Body of pancreas (tissue), 4 donors: ENCODE results near the gene RFTN2.
"Not testable (repeated sequence)": the region's sequence is repeated elsewhere in the genome, so short reads cannot be mapped to it uniquely, and the experiment has no call there.

Source experiments
- POLR2A ChIP-seq, 3 donors: fragments of 450-650 bp; IDR thresholded peaks; one replicate each; pipeline ENCODE4 v1.6.1; 2016; ENCODE audit warnings: antibody characterized with exemption in 3 of 3, mild to moderate bottlenecking in 2 of 3
- TF ChIP-seq, protein P1 (sequence below), 7 experiments: fragments of 450-650 bp in 4 of 7; fragments of 200-600 bp in 3 of 7; sonication (generic) in 3 of 7; IDR thresholded peaks; one replicate each; pipeline ENCODE4 v1.5.1; 2016 to 2019; ENCODE audit warnings: antibody characterized with exemption in 7 of 7

GRCh38 chr2:197551260-197551659 lies 124.1 kb downstream of the RFTN2 start:
- TF ChIP-seq POLR2A (IDR thresholded peaks at IDR 0.05), result not testable (repeated sequence)
- TF ChIP-seq, protein P1, sequence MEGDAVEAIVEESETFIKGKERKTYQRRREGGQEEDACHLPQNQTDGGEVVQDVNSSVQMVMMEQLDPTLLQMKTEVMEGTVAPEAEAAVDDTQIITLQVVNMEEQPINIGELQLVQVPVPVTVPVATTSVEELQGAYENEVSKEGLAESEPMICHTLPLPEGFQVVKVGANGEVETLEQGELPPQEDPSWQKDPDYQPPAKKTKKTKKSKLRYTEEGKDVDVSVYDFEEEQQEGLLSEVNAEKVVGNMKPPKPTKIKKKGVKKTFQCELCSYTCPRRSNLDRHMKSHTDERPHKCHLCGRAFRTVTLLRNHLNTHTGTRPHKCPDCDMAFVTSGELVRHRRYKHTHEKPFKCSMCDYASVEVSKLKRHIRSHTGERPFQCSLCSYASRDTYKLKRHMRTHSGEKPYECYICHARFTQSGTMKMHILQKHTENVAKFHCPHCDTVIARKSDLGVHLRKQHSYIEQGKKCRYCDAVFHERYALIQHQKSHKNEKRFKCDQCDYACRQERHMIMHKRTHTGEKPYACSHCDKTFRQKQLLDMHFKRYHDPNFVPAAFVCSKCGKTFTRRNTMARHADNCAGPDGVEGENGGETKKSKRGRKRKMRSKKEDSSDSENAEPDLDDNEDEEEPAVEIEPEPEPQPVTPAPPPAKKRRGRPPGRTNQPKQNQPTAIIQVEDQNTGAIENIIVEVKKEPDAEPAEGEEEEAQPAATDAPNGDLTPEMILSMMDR (IDR thresholded peaks at IDR 0.05), result not testable (repeated sequence)
